ENCODE data around the gene PRKCQ. TPM values are rescaled to one million over a fixed set of nuclear protein-coding genes. Genes with fewer than 3 reads are reported as not detected.
A peak's percentile ranks its signal among the peaks of the same experiment; 100 is the strongest.

PRKCQ gene
- total RNA-seq, 1 experiment from 2014 or later: 12.1 TPM

- 0 out of 2 replicates have a peak, but pooled peaks cover 3% of the 10 kb centered on the region for H3K27me3 Mint-ChIP-seq (ENCODE audit: low read depth)
- no peak overlapping the region for H3T11ph ChIP-seq (ENCODE audit: low read length)
- no peak overlapping the region for H3K14ac ChIP-seq (ENCODE audit: insufficient read depth, low read length)
- H3K9me3 Mint-ChIP-seq: no peaks in the 10 kb centered on the region
- no peak overlapping the region for H3K18ac ChIP-seq (ENCODE audit: insufficient read length, low read depth, low read length)
- no peak overlapping the region for H2BK120ac ChIP-seq (ENCODE audit: low read depth, low read length, poor library complexity, severe bottlenecking)
- no peak overlapping the region for H2BK15ac ChIP-seq (ENCODE audit: low read depth, low read length)
- no peak overlapping the region for H3K9ac ChIP-seq (ENCODE audit: extremely low read depth, insufficient read length, low read length)
- no peak overlapping the region for H4K91ac ChIP-seq (ENCODE audit: insufficient read length, low read depth, low read length)
- no peak overlapping the region for H3K4me2 ChIP-seq (ENCODE audit: insufficient read depth, insufficient read length, low read length)
- H3K36me3 Mint-ChIP-seq (ENCODE audit: insufficient read depth in 1 of 3, low read depth in 3 of 3): no peaks in the 10 kb centered on the region
- no peak overlapping the region for H2AK5ac ChIP-seq (ENCODE audit: insufficient read length, low read length)
- peak; percentile 24; the same call in 1 of the 3 replicates for TF ChIP-seq CTCF (conservative IDR thresholded peaks at IDR 0.05)
- H2BK20ac ChIP-seq (ENCODE audit: low read depth, low read length, poor library complexity, severe bottlenecking): no peak overlapping the region
- no peak overlapping the region for H3K23ac ChIP-seq (ENCODE audit: insufficient read length, low read depth, low read length)
- peaks cover 0 to 4% of the 10 kb centered on the region in 2 experiments; a peak in 3 of 4 replicates for H3K4me1 Mint-ChIP-seq
- H3K4ac ChIP-seq (ENCODE audit: low read depth, low read length): no peak overlapping the region
- no peaks in the 10 kb centered on the region for H3K79me2 ChIP-seq (ENCODE audit: insufficient read depth, low read length)
- H3K56ac ChIP-seq (ENCODE audit: insufficient read length, low read depth, low read length): no peak overlapping the region
- H3K79me1 ChIP-seq (ENCODE audit: insufficient read depth, low read depth, low read length, poor library complexity, severe bottlenecking): no peaks in the 10 kb centered on the region
- H3K27ac Mint-ChIP-seq: no peak overlapping the region
- no peak overlapping the region for H2BK5ac ChIP-seq (ENCODE audit: insufficient read length, low read length)
- DNase-seq: no peak
- H2BK12ac ChIP-seq (ENCODE audit: insufficient read length, low read depth, low read length): no peak overlapping the region
- H3K27ac ChIP-seq (ENCODE audit: insufficient read length, low read depth, low read length): no peak overlapping the region
- no CpG with 5 or more reads among the region's 5 CpGs for WGBS (ENCODE audit: extremely low coverage, insufficient read length, low lambda C conversion rate)
- no peak overlapping the region for H4K5ac ChIP-seq (ENCODE audit: insufficient read length, low read depth, low read length)
- H3K4me3 Mint-ChIP-seq: no peak overlapping the region
- no peaks in the 10 kb centered on the region for H3K23me2 ChIP-seq (ENCODE audit: insufficient read length, low read depth, low read length, poor library complexity, severe bottlenecking)
- H3K4me1 ChIP-seq (ENCODE audit: insufficient read depth, low read length): peaks cover under 1% of the 10 kb centered on the region; the same call in 1 of the 2 replicates
- no peak overlapping the region for H2AFZ ChIP-seq (ENCODE audit: low read length)
- H4K8ac ChIP-seq (replicated peaks; ENCODE audit: insufficient read length, low read depth, low read length): no peak overlapping the region
- no peaks in the 10 kb centered on the region for H3K9me3 ChIP-seq (ENCODE audit: control insufficient read depth, low read depth, low read length)
- H3K27me3 ChIP-seq (ENCODE audit: insufficient read depth, low read length): no peaks in the 10 kb centered on the region
- no peaks in the 10 kb centered on the region for H4K20me1 ChIP-seq (ENCODE audit: control insufficient read depth, insufficient read depth, insufficient read length)
Measured at GRCh38 chr10:6537770-6538169, 42.3 kb downstream of the PRKCQ start.
